H9 (cell line): ENCODE data around the gene SHISA7. TPM values are rescaled to one million over a fixed set of nuclear protein-coding genes. Genes with fewer than 3 reads are reported as not detected.

Source experiments
- DNase-seq: peaks from one replicate; pipeline ENCODE4 v3.0.0-alpha.2; 2017
- H2AFZ ChIP-seq: one replicate; pipeline ENCODE4 v1.6.1; 2013; ENCODE audit warnings: mild to moderate bottlenecking, low read length, control low read depth, moderate library complexity
- H2AK5ac ChIP-seq: 2 replicates; pipeline ENCODE4 v1.6.1; 2013; ENCODE audit warnings: low read length, control low read depth, mixed read lengths; ENCODE audit not compliant: insufficient read length
- H2BK120ac ChIP-seq: one replicate; pipeline ENCODE4 v1.6.1; 2013; ENCODE audit warnings: low read depth, mild to moderate bottlenecking, low read length, control low read depth, inconsistent platforms; ENCODE audit not compliant: poor library complexity, severe bottlenecking
- H2BK12ac ChIP-seq: 2 replicates; pipeline ENCODE4 v1.6.1; 2013; ENCODE audit warnings: low read length, control low read depth, mixed read lengths, low read depth; ENCODE audit not compliant: insufficient read length
- H2BK15ac ChIP-seq: 2 replicates; pipeline ENCODE4 v1.6.1; 2013; ENCODE audit warnings: low read depth, low read length, control low read depth
- H2BK20ac ChIP-seq: one replicate; pipeline ENCODE4 v1.6.1; 2013; ENCODE audit warnings: low read depth, mild to moderate bottlenecking, low read length, control low read depth, inconsistent platforms; ENCODE audit not compliant: poor library complexity, severe bottlenecking
- H2BK5ac ChIP-seq: 2 replicates; pipeline ENCODE4 v1.6.1; 2013; ENCODE audit warnings: low read length, control low read depth, mixed read lengths; ENCODE audit not compliant: insufficient read length
- H3K14ac ChIP-seq: 2 replicates; pipeline ENCODE4 v1.6.1; 2013; ENCODE audit warnings: low read length, control low read depth; ENCODE audit not compliant: insufficient read depth
- H3K18ac ChIP-seq: 2 replicates; pipeline ENCODE4 v1.6.1; 2013; ENCODE audit warnings: low read depth, mild to moderate bottlenecking, mixed read lengths, low read length, control low read depth; ENCODE audit not compliant: insufficient read length
- H3K23ac ChIP-seq: 2 replicates; pipeline ENCODE4 v1.6.1; 2013; ENCODE audit warnings: low read length, control low read depth, mixed read lengths, low read depth; ENCODE audit not compliant: insufficient read length
- H3K23me2 ChIP-seq: 2 replicates; pipeline ENCODE4 v1.6.1; 2013; ENCODE audit warnings: low read depth, mild to moderate bottlenecking, mixed read lengths, low read length, control low read depth; ENCODE audit not compliant: insufficient read length, poor library complexity, severe bottlenecking
- H3K27ac ChIP-seq: 2 replicates; pipeline ENCODE4 v1.5.1; 2013; ENCODE audit warnings: low read length, control low read depth, mixed read lengths, low read depth; ENCODE audit not compliant: insufficient read length
- H3K27me3 ChIP-seq: 2 replicates; pipeline ENCODE4 v1.6.1; 2013; ENCODE audit warnings: low read length, control low read depth, inconsistent platforms; ENCODE audit not compliant: insufficient read depth
- H3K4ac ChIP-seq: 2 replicates; pipeline ENCODE4 v1.6.1; 2013; ENCODE audit warnings: low read depth, mild to moderate bottlenecking, control low read depth, inconsistent platforms, low read length, moderate library complexity
- H3K4me1 ChIP-seq: 2 replicates; pipeline ENCODE4 v1.6.1; 2013; ENCODE audit warnings: low read length, control low read depth, inconsistent platforms; ENCODE audit not compliant: insufficient read depth
- H3K4me2 ChIP-seq: 2 replicates; pipeline ENCODE4 v1.6.1; 2013; ENCODE audit warnings: low read length, control low read depth, mixed read lengths; ENCODE audit not compliant: insufficient read length, insufficient read depth
- H3K56ac ChIP-seq: 2 replicates; pipeline ENCODE4 v1.6.1; 2013; ENCODE audit warnings: low read depth, mild to moderate bottlenecking, mixed read lengths, low read length, control low read depth; ENCODE audit not compliant: insufficient read length
- H3K79me1 ChIP-seq: 2 replicates; pipeline ENCODE4 v1.6.1; 2013; ENCODE audit warnings: low read depth, mild to moderate bottlenecking, moderate library complexity, low read length, control low read depth, inconsistent platforms; ENCODE audit not compliant: insufficient read depth, poor library complexity, severe bottlenecking
- H3K79me2 ChIP-seq: 2 replicates; pipeline ENCODE4 v1.6.1; 2013; ENCODE audit warnings: low read length, control low read depth, inconsistent platforms; ENCODE audit not compliant: insufficient read depth
- H3K9ac ChIP-seq: 2 replicates; pipeline ENCODE4 v1.6.1; 2013; ENCODE audit warnings: low read length, control low read depth, mixed read lengths; ENCODE audit not compliant: insufficient read length; ENCODE audit errors: extremely low read depth
- H3K9me3 ChIP-seq: one replicate; pipeline ENCODE4 v1.6.1; 2013; ENCODE audit warnings: low read depth, low read length, inconsistent platforms; ENCODE audit not compliant: control insufficient read depth
- H3T11ph ChIP-seq: one replicate; pipeline ENCODE4 v1.6.1; 2013; ENCODE audit warnings: mild to moderate bottlenecking, low read length, control low read depth, inconsistent platforms
- H4K20me1 ChIP-seq: one replicate; pipeline ENCODE4 v1.6.1; 2013; ENCODE audit not compliant: control insufficient read depth, insufficient read length, insufficient read depth
- H4K5ac ChIP-seq: 2 replicates; pipeline ENCODE4 v1.6.1; 2013; ENCODE audit warnings: low read depth, mild to moderate bottlenecking, mixed read lengths, low read length, control low read depth; ENCODE audit not compliant: insufficient read length
- H4K8ac ChIP-seq: replicated peaks from 2 replicates; pipeline ENCODE4 v1.6.1; 2013; ENCODE audit warnings: low read length, control low read depth, mixed read lengths, low read depth; ENCODE audit not compliant: insufficient read length
- H4K91ac ChIP-seq: 2 replicates; pipeline ENCODE4 v1.6.1; 2013; ENCODE audit warnings: low read depth, mild to moderate bottlenecking, moderate library complexity, mixed read lengths, low read length, control low read depth; ENCODE audit not compliant: insufficient read length
- H3K27ac Mint-ChIP-seq, 3 experiments: 2 replicates in 2 of 3; 3 replicates in 1 of 3; pipeline ENCODE4 v1.8.0; 2020 to 2021; ENCODE audit warnings: mixed read lengths in 3 of 3, mild to moderate bottlenecking in 1 of 3, moderate library complexity in 1 of 3
- H3K27me3 Mint-ChIP-seq: 2 replicates; pipeline ENCODE4 v1.8.0; 2021; ENCODE audit warnings: low read depth, mild to moderate bottlenecking, moderate library complexity, mixed read lengths
- H3K36me3 Mint-ChIP-seq, 3 experiments: 2 replicates in 2 of 3; 3 replicates in 1 of 3; pipeline ENCODE4 v1.8.0; 2020 to 2021; ENCODE audit warnings: low read depth in 3 of 3, mixed read lengths in 3 of 3; ENCODE audit not compliant: insufficient read depth in 1 of 3
- H3K4me1 Mint-ChIP-seq, 2 experiments: 2 replicates each; pipeline ENCODE4 v1.8.0; 2020; ENCODE audit warnings: mixed read lengths in 2 of 2
- H3K4me3 Mint-ChIP-seq, 2 experiments: 2 replicates in 1 of 2; 3 replicates in 1 of 2; pipeline ENCODE4 v1.8.0; 2020 to 2021; ENCODE audit warnings: mild to moderate bottlenecking in 2 of 2, mixed read lengths in 2 of 2, moderate library complexity in 1 of 2
- H3K9me3 Mint-ChIP-seq, 2 experiments: 2 replicates in 1 of 2; 3 replicates in 1 of 2; pipeline ENCODE4 v1.8.0; 2020; ENCODE audit warnings: mild to moderate bottlenecking in 2 of 2, mixed read lengths in 2 of 2, moderate library complexity in 1 of 2
- WGBS: extraction: QIAGEN DNeasy Blood & Tissue Kit; methylation state at CpG from one replicate; pipeline ENCODE4 v1.1.7; 2013; ENCODE audit warnings: missing lambda C conversion rate, low lambda C conversion rate, mixed read lengths; ENCODE audit not compliant: insufficient read length; ENCODE audit errors: extremely low coverage; 5-methylcytosine and 5-hydroxymethylcytosine counted together
- total RNA-seq: library from RNA; stranded (reverse); gene quantifications from 2 replicates; pipeline ENCODE4 v1.2.1, GENCODE V29; 2021
- TF ChIP-seq, protein P1 (sequence below): fragments of 200-600 bp; sonication (generic); conservative IDR thresholded peaks from 3 replicates; pipeline ENCODE4 v1.8.0; 2021; ENCODE audit warnings: antibody characterized with exemption, mild to moderate bottlenecking

Gene SHISA7
- total RNA-seq, 1 experiment from 2014 or later, result 0.31 TPM

DNA sequence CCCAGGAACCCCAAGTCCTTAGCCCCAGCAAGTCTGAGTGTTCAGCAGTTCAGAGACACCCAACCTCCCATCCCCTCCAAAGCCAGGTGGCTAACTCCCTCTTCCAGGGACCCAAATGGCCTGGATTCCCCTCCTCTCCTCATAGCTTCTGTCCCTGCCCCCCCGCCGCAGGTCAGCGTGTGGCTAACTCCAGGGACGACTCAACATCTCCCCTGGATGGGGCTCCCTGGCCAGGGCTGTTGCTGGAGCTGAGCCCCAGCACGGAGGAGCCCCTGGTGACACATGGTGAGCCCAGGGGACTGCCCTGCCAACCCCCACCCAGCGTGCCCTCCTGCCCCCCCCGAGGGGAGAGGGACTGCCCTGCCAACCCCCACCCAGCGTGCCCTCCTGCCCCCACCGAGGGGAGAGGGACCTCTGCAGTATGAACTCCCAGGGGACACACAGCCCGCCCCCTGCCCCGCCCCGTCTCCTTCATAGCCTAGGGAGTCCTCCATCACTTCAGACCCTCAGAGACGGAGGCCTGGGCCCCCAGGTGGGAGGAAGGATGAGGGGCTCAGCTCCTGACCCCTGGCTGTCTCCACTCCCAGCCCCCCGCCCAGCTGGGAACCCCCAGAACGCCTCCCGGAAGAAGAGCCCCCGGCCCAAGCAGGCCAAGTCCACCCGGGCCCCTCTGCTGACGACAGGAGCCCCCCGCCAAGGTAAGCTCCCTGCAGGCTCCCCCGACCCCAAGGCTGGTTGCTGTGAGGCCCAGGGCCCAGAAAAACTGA is 46.8 kb upstream of the SHISA7 start:
- no CpG with 5 or more reads among the region's 21 CpGs for WGBS
- Mint-ChIP-seq H3K27me3 (peaks cover 9% of the 10 kb centered on the region), H3K36me3 (peaks cover 0 to 5% (median 0%) of the 10 kb centered on the region in 3 experiments; a peak in 3 of 7 replicates), H3K27ac (peak overlapping the region in 1 of 3 experiments; percentile 65; a peak in 1 of 7 replicates), H3K9me3 (no peaks in the 10 kb centered on the region), H3K4me1 (peaks cover 22 to 41% of the 10 kb centered on the region in 2 experiments), H3K4me3 (no peak overlapping the region)
- H2BK12ac ChIP-seq, result no peak overlapping the region
- H3K79me2 ChIP-seq, result no peaks in the 10 kb centered on the region
- H3K27me3 ChIP-seq, result no peaks in the 10 kb centered on the region
- H3K9me3 ChIP-seq, result no peaks in the 10 kb centered on the region
- no peak overlapping the region for H2BK120ac ChIP-seq
- no peaks in the 10 kb centered on the region for H3K79me1 ChIP-seq
- peaks cover 3% of the 10 kb centered on the region for H3K4me1 ChIP-seq
- H3K23me2 ChIP-seq, result peaks cover 8% of the 10 kb centered on the region
- H3K27ac ChIP-seq, result no peak overlapping the region
- no peak overlapping the region for H4K8ac ChIP-seq
- H2AFZ ChIP-seq, result no peak overlapping the region
- H3K56ac ChIP-seq, result no peak overlapping the region
- H3K9ac ChIP-seq, result no peak overlapping the region
- H2AK5ac ChIP-seq, result no peak overlapping the region
- no peak overlapping the region for H3K4me2 ChIP-seq
- H2BK5ac ChIP-seq, result no peak overlapping the region
- no peak overlapping the region for H4K5ac ChIP-seq
- H3K14ac ChIP-seq, result no peak overlapping the region
- H3K23ac ChIP-seq, result no peak overlapping the region
- no peak overlapping the region for H2BK15ac ChIP-seq
- no peaks in the 10 kb centered on the region for H4K20me1 ChIP-seq
- H2BK20ac ChIP-seq, result no peak overlapping the region
- H4K91ac ChIP-seq, result no peak overlapping the region
- no peak overlapping the region for H3K18ac ChIP-seq
- DNase-seq, result no peak
- TF ChIP-seq, protein P1, sequence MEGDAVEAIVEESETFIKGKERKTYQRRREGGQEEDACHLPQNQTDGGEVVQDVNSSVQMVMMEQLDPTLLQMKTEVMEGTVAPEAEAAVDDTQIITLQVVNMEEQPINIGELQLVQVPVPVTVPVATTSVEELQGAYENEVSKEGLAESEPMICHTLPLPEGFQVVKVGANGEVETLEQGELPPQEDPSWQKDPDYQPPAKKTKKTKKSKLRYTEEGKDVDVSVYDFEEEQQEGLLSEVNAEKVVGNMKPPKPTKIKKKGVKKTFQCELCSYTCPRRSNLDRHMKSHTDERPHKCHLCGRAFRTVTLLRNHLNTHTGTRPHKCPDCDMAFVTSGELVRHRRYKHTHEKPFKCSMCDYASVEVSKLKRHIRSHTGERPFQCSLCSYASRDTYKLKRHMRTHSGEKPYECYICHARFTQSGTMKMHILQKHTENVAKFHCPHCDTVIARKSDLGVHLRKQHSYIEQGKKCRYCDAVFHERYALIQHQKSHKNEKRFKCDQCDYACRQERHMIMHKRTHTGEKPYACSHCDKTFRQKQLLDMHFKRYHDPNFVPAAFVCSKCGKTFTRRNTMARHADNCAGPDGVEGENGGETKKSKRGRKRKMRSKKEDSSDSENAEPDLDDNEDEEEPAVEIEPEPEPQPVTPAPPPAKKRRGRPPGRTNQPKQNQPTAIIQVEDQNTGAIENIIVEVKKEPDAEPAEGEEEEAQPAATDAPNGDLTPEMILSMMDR, result no peak
- no peak overlapping the region for H3T11ph ChIP-seq
- no peak overlapping the region for H3K4ac ChIP-seq
